Spleen (tissue), 11 donors: Measurements from ENCODE around the gene SDK2. TPM values are rescaled to one million over a fixed set of nuclear protein-coding genes. Genes with fewer than 3 reads are reported as not detected.
A peak's percentile ranks its signal among the peaks of the same experiment; 100 is the strongest.

Experiments
- DNase-seq: peaks from one replicate; pipeline ENCODE4 v3.0.0-alpha.2; 2020
- H3K27ac ChIP-seq, 8 donors: fragments of 200-600 bp; sonication (generic) in 7 of 8; 1 replicate in 4 of 8; 2 replicates in 4 of 8; pipeline versions ENCODE4 v1.5.0 to v1.8.0; 2016 to 2021; ENCODE audit warnings: inconsistent platforms in 4 of 8, mild to moderate bottlenecking in 4 of 8, moderate library complexity in 1 of 8
- H3K27me3 ChIP-seq, 7 donors: fragments of 200-600 bp; sonication (generic) in 6 of 7; replicated peaks in 1 of 7; 1 replicate in 4 of 7; 2 replicates in 3 of 7; pipeline versions ENCODE4 v1.5.0 to v1.8.0; 2016 to 2021; ENCODE audit warnings: inconsistent platforms in 3 of 7, mild to moderate bottlenecking in 1 of 7
- H3K36me3 ChIP-seq, 6 donors: fragments of 200-600 bp; sonication (generic) in 5 of 6; 1 replicate in 4 of 6; 2 replicates in 2 of 6; pipeline versions ENCODE4 v1.5.0 to v1.8.0; 2016 to 2021; ENCODE audit warnings: inconsistent platforms in 2 of 6
- H3K4me1 ChIP-seq, 6 donors: fragments of 200-600 bp; sonication (generic) in 5 of 6; 1 replicate in 3 of 6; 2 replicates in 3 of 6; pipeline versions ENCODE4 v1.5.0 to v1.8.0; 2016 to 2021; ENCODE audit warnings: inconsistent platforms in 3 of 6
- H3K4me3 ChIP-seq, 8 donors: fragments of 200-600 bp; sonication (generic) in 7 of 8; 1 replicate in 4 of 8; 2 replicates in 4 of 8; pipeline versions ENCODE4 v1.5.0 to v1.8.0; 2016 to 2021; ENCODE audit warnings: inconsistent platforms in 4 of 8, mild to moderate bottlenecking in 4 of 8, moderate library complexity in 2 of 8
- H3K9me3 ChIP-seq, 8 donors: fragments of 200-600 bp; sonication (generic) in 7 of 8; 1 replicate in 4 of 8; 2 replicates in 4 of 8; pipeline versions ENCODE4 v1.5.0 to v1.8.0; 2016 to 2021; ENCODE audit warnings: inconsistent platforms in 4 of 8
- POLR2A ChIP-seq, 3 donors: fragments of 450-650 bp; IDR thresholded peaks; one replicate each; pipeline ENCODE4 v1.5.1; 2017; ENCODE audit warnings: antibody characterized with exemption in 3 of 3, mild to moderate bottlenecking in 1 of 3
- POLR2AphosphoS5 ChIP-seq, 3 donors: sonication (generic); formaldehyde crosslinking; IDR thresholded peaks; one replicate each; pipeline ENCODE4 v1.5.1; 2017; ENCODE audit warnings: antibody characterized with exemption in 3 of 3
- WGBS, 5 donors: extraction: QIAGEN DNeasy Blood & Tissue Kit in 3 of 5; methylation state at CpG; one replicate each; pipeline versions ENCODE4 v1.1.5 to v1.1.7; 2013 to 2018; 5-methylcytosine and 5-hydroxymethylcytosine counted together
- intact Hi-C: fragments of 100-400 bp; cut with DNase I; formaldehyde crosslinking; loops from one replicate; pipeline ENCODE4 v1.15.0; 2023; ENCODE audit warnings: low total_unique reads
- polyA plus RNA-seq, 3 donors: library from polyadenylated mRNA; stranded (reverse); fragments of 200-250 nt; gene quantifications; one replicate each; pipeline ENCODE4 v1.2.1, GENCODE V29; 2013
- total RNA-seq, 7 donors: library from RNA; depleted of rRNA in 3 of 7; stranded (reverse); fragments of >200 nt in 3 of 7; fragmentation: NEBNext Ultra II Directional in 4 of 7; extraction: Animal tissue kit (Norgen Biotek cat#: 25700) in 4 of 7; gene quantifications; one replicate each; pipeline versions ENCODE4 v1.1.0 to v1.2.1, GENCODE V29; 2016 to 2021
- TF ChIP-seq, protein P1 (sequence below), 11 experiments: fragments of 200-600 bp in 7 of 11; fragments of 450-650 bp in 4 of 11; sonication (generic) in 4 of 11; IDR thresholded peaks in 8 of 11; conservative IDR thresholded peaks in 3 of 11; 1 replicate in 7 of 11; 2 replicates in 4 of 11; pipeline versions ENCODE4 v1.4.0 to v1.8.0; 2016 to 2021; ENCODE audit warnings: antibody characterized with exemption in 11 of 11, inconsistent platforms in 4 of 11, mild to moderate bottlenecking in 1 of 11
- donor health status: healthy with polysubstance abuse.
- donor health status: DM: no; HTN: no; CAD: no; lungs with moderate emphysema.
- donor health status: DM: no; HTN: no; CAD: no.
- donor health status: Bipolar disorder and iron deficiency.
- donor health status: healthy.
- donor health status: DM: no; HTN: no; CAD: no.
- donor health status: DM: yes; HTN: yes; CAD: no.

Gene SDK2
- total and polyA plus RNA-seq, 10 donors = 0.86 to 16.5 (median 9.7) TPM

DNA sequence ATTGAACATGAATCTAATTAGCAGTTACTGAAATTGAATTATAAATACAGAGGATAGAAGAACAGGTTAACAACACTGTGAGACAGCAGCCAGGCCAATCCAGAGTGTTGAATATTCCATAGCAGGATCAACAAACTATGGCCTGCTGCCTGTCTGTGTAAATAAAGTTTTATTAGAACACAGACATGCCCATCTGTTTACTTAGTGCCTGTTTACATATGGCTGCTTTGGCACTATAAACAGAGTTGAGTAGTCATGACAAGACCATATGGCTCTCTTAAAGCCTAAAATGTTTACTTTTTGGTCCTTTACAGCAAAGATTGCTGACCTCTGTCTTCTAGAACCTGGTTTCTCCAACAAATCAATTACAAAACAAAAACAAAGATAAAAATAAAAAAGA, 217.0 kb downstream of the SDK2 start:
- Histone ChIP-seq H3K4me1 (peaks cover 3 to 25% (median 14%) of the 10 kb centered on the region in 6 donors), H3K36me3 (peaks cover 0 to 17% (median 14%) of the 10 kb centered on the region in 6 donors), H3K9me3 (no peaks in the 10 kb centered on the region), H3K27me3 (no peaks in the 10 kb centered on the region), H3K4me3 (no peak overlapping the region), H3K27ac (no peak overlapping the region)
- DNase-seq = no peak
- intact Hi-C loops = loop anchor here (5.0 kb wide), 2 partner anchors 530 to 750 kb away; no protein-coding TSS in a partner anchor
- TF ChIP-seq POLR2A (IDR thresholded peaks at IDR 0.05) = no peak
- no peak for TF ChIP-seq POLR2AphosphoS5 (IDR thresholded peaks at IDR 0.05)
- TF ChIP-seq, protein P1, sequence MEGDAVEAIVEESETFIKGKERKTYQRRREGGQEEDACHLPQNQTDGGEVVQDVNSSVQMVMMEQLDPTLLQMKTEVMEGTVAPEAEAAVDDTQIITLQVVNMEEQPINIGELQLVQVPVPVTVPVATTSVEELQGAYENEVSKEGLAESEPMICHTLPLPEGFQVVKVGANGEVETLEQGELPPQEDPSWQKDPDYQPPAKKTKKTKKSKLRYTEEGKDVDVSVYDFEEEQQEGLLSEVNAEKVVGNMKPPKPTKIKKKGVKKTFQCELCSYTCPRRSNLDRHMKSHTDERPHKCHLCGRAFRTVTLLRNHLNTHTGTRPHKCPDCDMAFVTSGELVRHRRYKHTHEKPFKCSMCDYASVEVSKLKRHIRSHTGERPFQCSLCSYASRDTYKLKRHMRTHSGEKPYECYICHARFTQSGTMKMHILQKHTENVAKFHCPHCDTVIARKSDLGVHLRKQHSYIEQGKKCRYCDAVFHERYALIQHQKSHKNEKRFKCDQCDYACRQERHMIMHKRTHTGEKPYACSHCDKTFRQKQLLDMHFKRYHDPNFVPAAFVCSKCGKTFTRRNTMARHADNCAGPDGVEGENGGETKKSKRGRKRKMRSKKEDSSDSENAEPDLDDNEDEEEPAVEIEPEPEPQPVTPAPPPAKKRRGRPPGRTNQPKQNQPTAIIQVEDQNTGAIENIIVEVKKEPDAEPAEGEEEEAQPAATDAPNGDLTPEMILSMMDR (IDR thresholded peaks at IDR 0.05 in 8 of 11, conservative IDR thresholded peaks at IDR 0.05 in 3 of 11) = no peak

DNA sequence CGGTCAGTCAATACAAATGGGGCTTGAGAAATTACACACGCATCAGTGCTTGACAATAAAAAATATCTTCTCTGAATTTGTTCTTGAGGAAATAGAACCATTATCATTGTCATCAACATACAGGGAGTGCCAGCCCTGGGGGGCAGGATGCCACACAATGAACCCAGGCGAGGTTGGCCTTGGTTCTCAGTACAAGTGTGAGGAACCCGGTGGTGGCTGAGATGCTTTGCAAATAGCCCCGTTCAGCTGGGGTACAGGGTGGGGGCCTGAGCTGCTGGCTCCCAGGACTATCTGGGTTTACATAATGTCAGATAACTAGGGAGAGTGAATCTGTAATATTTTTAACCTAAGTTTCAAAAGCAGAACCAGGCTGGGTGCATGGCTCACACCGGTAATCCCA, 219.7 kb downstream of the SDK2 start:
- H3K36me3 ChIP-seq = peaks cover 0 to 31% (median 18%) of the 10 kb centered on the region in 6 donors
- no peak overlapping the region for H3K27ac ChIP-seq
- intact Hi-C loops = no loop called here
- TF ChIP-seq, protein P1 (IDR thresholded peaks at IDR 0.05 in 8 of 11, conservative IDR thresholded peaks at IDR 0.05 in 3 of 11) = no peak
- TF ChIP-seq POLR2A (IDR thresholded peaks at IDR 0.05) = no peak
- TF ChIP-seq POLR2AphosphoS5 (IDR thresholded peaks at IDR 0.05) = no peak
- H3K27me3 ChIP-seq = no peaks in the 10 kb centered on the region
- H3K4me3 ChIP-seq = no peak overlapping the region
- DNase-seq = peak; percentile 39
- peaks cover 2 to 5% (median 3%) of the 10 kb centered on the region in 6 donors for H3K4me1 ChIP-seq
- no peaks in the 10 kb centered on the region for H3K9me3 ChIP-seq
- 62 to 89% (median 72%) methylated on average over 6 of the region's 6 CpGs for WGBS, 5 donors

DNA sequence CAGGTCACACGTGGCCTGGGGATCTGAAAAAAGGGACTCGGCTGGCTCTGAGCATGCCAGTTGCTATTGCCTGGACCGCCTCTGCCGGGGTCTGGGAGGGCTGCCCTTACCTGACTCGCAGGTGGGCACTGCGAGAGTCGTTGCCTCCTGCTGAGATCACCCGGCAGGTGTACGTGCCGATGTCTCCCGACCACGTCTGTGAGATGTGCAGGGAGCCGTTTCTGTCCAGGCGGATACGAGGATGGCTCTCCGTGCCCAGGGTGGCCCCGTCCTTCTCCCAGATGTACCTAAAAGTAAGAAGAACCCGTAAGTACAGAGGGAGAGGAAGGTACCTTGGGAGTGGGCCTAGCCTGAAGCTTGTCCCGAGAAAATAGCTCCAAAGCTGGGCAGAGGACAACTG, 220.4 kb downstream of the SDK2 start:
- H3K4me3 ChIP-seq = no peak overlapping the region
- TF ChIP-seq, protein P1 (IDR thresholded peaks at IDR 0.05 in 8 of 11, conservative IDR thresholded peaks at IDR 0.05 in 3 of 11) = no peak
- TF ChIP-seq POLR2AphosphoS5 (IDR thresholded peaks at IDR 0.05) = no peak
- TF ChIP-seq POLR2A (IDR thresholded peaks at IDR 0.05) = no peak
- DNase-seq = peak; percentile 57
- H3K9me3 ChIP-seq = no peaks in the 10 kb centered on the region
- H3K27ac ChIP-seq = no peak overlapping the region
- no peaks in the 10 kb centered on the region for H3K27me3 ChIP-seq
- intact Hi-C loops = no loop called here
- H3K4me1 ChIP-seq = no peaks in the 10 kb centered on the region
- WGBS, 5 donors = 84 to 97% (median 95%) methylated on average over 12 to 19 of the region's 19 CpGs
- H3K36me3 ChIP-seq = peaks cover 0 to 31% (median 20%) of the 10 kb centered on the region in 6 donors

DNA sequence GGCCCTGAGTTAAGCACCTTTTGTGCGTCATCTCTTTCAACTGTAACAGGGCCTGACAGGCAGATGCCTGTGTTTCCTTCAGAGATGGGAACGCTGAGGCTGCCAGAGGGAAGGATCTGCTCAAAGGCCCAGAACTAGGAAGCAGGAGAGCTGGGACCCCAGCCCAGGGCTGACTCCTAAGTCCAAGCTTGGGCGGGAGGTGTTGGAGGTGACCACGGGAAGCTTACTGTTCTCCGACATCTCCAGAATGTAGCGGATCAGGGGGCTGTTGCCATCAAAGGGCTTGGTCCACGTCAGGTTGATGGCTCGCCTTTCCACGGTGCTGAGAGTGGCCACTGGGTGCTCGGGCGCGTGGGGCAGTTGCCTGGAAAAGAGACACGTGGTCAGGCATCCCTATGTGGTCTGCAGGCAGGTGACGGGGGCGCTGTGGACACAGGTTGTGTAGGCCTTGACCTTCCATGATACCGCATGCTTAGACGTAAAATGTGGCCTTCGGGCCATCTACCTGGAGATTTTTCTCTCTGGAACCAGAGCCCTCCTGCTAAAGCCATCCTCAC, 221.0 kb downstream of the SDK2 start:
- Histone ChIP-seq H3K4me3 (no peak overlapping the region), H3K4me1 (no peaks in the 10 kb centered on the region), H3K9me3 (no peaks in the 10 kb centered on the region), H3K27me3 (no peaks in the 10 kb centered on the region), H3K27ac (no peak overlapping the region), H3K36me3 (peaks cover 0 to 31% (median 20%) of the 10 kb centered on the region in 6 donors)
- TF ChIP-seq POLR2AphosphoS5 (IDR thresholded peaks at IDR 0.05) = no peak
- TF ChIP-seq, protein P1 (IDR thresholded peaks at IDR 0.05 in 8 of 11, conservative IDR thresholded peaks at IDR 0.05 in 3 of 11) = no peak
- no peak for TF ChIP-seq POLR2A (IDR thresholded peaks at IDR 0.05)
- WGBS, 5 donors = 87 to 94% (median 90%) methylated on average over 15 to 18 of the region's 18 CpGs
- intact Hi-C loops = no loop called here
- peak; percentile 62 for DNase-seq
